HEK293 (cell line): ENCODE data around the gene TECR.
A peak's percentile ranks its signal among the peaks of the same experiment; 100 is the strongest.

Experiments
- CTCF ChIA-PET: fragments of 350-600 bp; formaldehyde crosslinking; extraction: SDS; loops from one replicate; lab custom pipeline; 2021; ENCODE audit warnings: antibody characterized with exemption; lab: Yijun Ruan, JAX
- POLR2A ChIA-PET: fragments of 300-600 bp; formaldehyde crosslinking; extraction: SDS; loops from one replicate; lab custom pipeline; 2020; ENCODE audit warnings: antibody characterized with exemption, inconsistent platforms; lab: Yijun Ruan, JAX
- H3K27ac ChIP-seq: fragments of 200-500 bp; sonication (Bioruptor generic); 2 replicates; pipeline ENCODE4 v1.5.1; 2014; ENCODE audit warnings: low read depth, low read length, control low read depth, inconsistent platforms; ENCODE audit errors: extremely low read depth
- H3K36me3 ChIP-seq, 2 experiments: fragments of 200-500 bp in 1 of 2; sonication (Bioruptor generic) in 1 of 2; 1 replicate in 1 of 2; 2 replicates in 1 of 2; pipeline ENCODE4 v1.5.1; 2014 to 2017; ENCODE audit warnings: inconsistent platforms in 2 of 2, low read length in 2 of 2; ENCODE audit not compliant: control insufficient read depth in 2 of 2, insufficient read depth in 1 of 2
- H3K4me1 ChIP-seq: fragments of 200-500 bp; sonication (Bioruptor generic); 2 replicates; pipeline ENCODE4 v1.5.1; 2014; ENCODE audit warnings: mild to moderate bottlenecking, low read length, inconsistent platforms; ENCODE audit not compliant: control insufficient read depth, insufficient read depth
- H3K4me3 ChIP-seq: 2 replicates; pipeline ENCODE4 v1.5.1; 2011; ENCODE audit warnings: low read depth, mild to moderate bottlenecking, control low read depth, low read length, moderate library complexity
- H3K9me3 ChIP-seq: fragments of 200-500 bp; sonication (Bioruptor generic); 2 replicates; pipeline ENCODE4 v1.5.1; 2014; ENCODE audit warnings: low read depth, low read length, inconsistent platforms; ENCODE audit not compliant: control insufficient read depth, insufficient read depth
- EGR2 ChIP-seq: fragments of 450-650 bp; formaldehyde crosslinking; IDR thresholded peaks from 2 replicates; pipeline ENCODE4 v1.5.1; 2016; ENCODE audit warnings: low read depth, missing biosample characterization, missing genetic modification characterization
- KLF8 ChIP-seq: fragments of 450-650 bp; formaldehyde crosslinking; IDR thresholded peaks from 2 replicates; pipeline ENCODE4 v1.5.1; 2016; ENCODE audit warnings: missing biosample characterization, missing genetic modification characterization
- REST ChIP-seq: fragments of 450-650 bp; formaldehyde crosslinking; IDR thresholded peaks from 2 replicates; pipeline ENCODE4 v1.5.1; 2016; ENCODE audit warnings: missing biosample characterization, missing genetic modification characterization
- SP7 ChIP-seq: fragments of 450-650 bp; formaldehyde crosslinking; IDR thresholded peaks from 2 replicates; pipeline ENCODE4 v1.5.1; 2016; ENCODE audit warnings: missing biosample characterization, missing genetic modification characterization
- ZBTB1 ChIP-seq: fragments of 450-650 bp; formaldehyde crosslinking; IDR thresholded peaks from 2 replicates; pipeline ENCODE4 v1.5.1; 2016; ENCODE audit warnings: missing biosample characterization, missing genetic modification characterization
- ZBTB17 ChIP-seq: fragments of 450-650 bp; formaldehyde crosslinking; IDR thresholded peaks from 2 replicates; pipeline ENCODE4 v1.5.1; 2016; ENCODE audit warnings: missing biosample characterization, missing genetic modification characterization
- ZBTB48 ChIP-seq: fragments of 450-650 bp; formaldehyde crosslinking; IDR thresholded peaks from 2 replicates; pipeline ENCODE4 v1.5.1; 2016; ENCODE audit warnings: missing biosample characterization, missing genetic modification characterization
- ZIC2 ChIP-seq: fragments of 450-650 bp; formaldehyde crosslinking; IDR thresholded peaks from 2 replicates; pipeline ENCODE4 v1.5.1; 2016; ENCODE audit warnings: missing biosample characterization, missing genetic modification characterization
- ZNF2 ChIP-seq: fragments of 450-650 bp; formaldehyde crosslinking; IDR thresholded peaks from 2 replicates; pipeline ENCODE4 v1.5.1; 2016; ENCODE audit warnings: missing biosample characterization, missing genetic modification characterization
- ZNF426 ChIP-seq: fragments of 450-650 bp; formaldehyde crosslinking; IDR thresholded peaks from 2 replicates; pipeline ENCODE4 v1.5.1; 2017; ENCODE audit warnings: missing biosample characterization, missing genetic modification characterization, mild to moderate bottlenecking, inconsistent platforms, moderate library complexity
- ZNF76 ChIP-seq: fragments of 450-650 bp; formaldehyde crosslinking; IDR thresholded peaks from 2 replicates; pipeline ENCODE4; 2016; ENCODE audit warnings: low read depth, missing biosample characterization, missing genetic modification characterization, borderline replicate concordance
- TF ChIP-seq, protein P1 (sequence below): fragments of 450-650 bp; formaldehyde crosslinking; IDR thresholded peaks from 2 replicates; pipeline ENCODE4 v1.5.1; 2016; ENCODE audit warnings: missing biosample characterization, missing genetic modification characterization
- TF ChIP-seq, protein P2 (sequence below): fragments of 450-650 bp; formaldehyde crosslinking; IDR thresholded peaks from 2 replicates; pipeline ENCODE4 v1.5.1; 2016; ENCODE audit warnings: missing biosample characterization, missing genetic modification characterization
- TF ChIP-seq, protein P3 (sequence below): fragments of 450-650 bp; formaldehyde crosslinking; IDR thresholded peaks from 2 replicates; pipeline ENCODE4 v1.5.1; 2016; ENCODE audit warnings: missing biosample characterization, missing genetic modification characterization, low read depth

The TECR gene

DNA sequence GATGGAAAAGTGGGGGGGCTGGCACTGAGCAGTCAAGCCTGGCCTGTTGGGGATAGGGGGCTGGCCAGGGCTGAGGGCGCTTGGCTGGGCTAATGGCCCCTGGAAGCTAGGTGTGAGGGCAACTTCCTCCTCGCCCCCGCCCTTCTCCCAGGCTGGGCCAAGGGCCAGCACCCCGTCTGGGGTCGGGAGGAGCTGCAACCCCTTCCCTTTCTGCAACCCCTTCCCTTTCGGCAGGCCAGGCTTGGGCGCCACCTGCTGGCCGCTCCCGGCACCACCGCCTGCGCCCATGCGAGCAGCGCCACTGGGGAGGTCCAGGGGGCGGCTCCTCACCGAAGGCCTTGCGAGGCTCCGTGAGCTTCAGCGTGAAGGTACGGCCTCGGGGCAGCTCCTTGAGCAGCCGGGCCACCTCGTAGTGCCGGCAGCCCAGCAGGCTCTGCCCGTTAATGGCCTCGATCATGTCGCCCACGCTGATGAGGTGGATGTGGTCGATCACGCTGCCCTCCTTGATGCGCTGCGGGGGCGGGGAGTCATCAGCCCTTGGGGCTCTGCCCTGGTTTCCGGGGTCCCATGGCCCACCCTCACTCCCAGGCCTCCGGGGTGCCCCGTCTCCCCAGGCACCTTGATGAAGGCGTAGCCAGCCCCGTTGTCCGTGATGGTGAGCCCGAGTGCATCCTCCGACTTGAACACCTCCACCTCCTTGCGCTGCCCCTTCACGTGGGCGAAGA is 49.3 kb upstream of the TECR start (continued):
- TF ChIP-seq ZBTB48 (tag by site-specific recombination) = peak; percentile 66
- TF ChIP-seq, protein P1, sequence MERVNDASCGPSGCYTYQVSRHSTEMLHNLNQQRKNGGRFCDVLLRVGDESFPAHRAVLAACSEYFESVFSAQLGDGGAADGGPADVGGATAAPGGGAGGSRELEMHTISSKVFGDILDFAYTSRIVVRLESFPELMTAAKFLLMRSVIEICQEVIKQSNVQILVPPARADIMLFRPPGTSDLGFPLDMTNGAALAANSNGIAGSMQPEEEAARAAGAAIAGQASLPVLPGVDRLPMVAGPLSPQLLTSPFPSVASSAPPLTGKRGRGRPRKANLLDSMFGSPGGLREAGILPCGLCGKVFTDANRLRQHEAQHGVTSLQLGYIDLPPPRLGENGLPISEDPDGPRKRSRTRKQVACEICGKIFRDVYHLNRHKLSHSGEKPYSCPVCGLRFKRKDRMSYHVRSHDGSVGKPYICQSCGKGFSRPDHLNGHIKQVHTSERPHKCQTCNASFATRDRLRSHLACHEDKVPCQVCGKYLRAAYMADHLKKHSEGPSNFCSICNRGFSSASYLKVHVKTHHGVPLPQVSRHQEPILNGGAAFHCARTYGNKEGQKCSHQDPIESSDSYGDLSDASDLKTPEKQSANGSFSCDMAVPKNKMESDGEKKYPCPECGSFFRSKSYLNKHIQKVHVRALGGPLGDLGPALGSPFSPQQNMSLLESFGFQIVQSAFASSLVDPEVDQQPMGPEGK (tag by site-specific recombination) = peak; percentile 67
- 0 out of 2 replicates have a peak, but pooled peaks have one; percentile 43 for TF ChIP-seq SP7
- 0 out of 2 replicates have a peak, but pooled peaks have one; percentile 41 for TF ChIP-seq ZNF2 (tag by site-specific recombination)
- no peak for TF ChIP-seq KLF8 (tag by site-specific recombination)
- TF ChIP-seq, protein P2, sequence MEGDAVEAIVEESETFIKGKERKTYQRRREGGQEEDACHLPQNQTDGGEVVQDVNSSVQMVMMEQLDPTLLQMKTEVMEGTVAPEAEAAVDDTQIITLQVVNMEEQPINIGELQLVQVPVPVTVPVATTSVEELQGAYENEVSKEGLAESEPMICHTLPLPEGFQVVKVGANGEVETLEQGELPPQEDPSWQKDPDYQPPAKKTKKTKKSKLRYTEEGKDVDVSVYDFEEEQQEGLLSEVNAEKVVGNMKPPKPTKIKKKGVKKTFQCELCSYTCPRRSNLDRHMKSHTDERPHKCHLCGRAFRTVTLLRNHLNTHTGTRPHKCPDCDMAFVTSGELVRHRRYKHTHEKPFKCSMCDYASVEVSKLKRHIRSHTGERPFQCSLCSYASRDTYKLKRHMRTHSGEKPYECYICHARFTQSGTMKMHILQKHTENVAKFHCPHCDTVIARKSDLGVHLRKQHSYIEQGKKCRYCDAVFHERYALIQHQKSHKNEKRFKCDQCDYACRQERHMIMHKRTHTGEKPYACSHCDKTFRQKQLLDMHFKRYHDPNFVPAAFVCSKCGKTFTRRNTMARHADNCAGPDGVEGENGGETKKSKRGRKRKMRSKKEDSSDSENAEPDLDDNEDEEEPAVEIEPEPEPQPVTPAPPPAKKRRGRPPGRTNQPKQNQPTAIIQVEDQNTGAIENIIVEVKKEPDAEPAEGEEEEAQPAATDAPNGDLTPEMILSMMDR = peak; percentile 96
- no peak for TF ChIP-seq ZNF426
- TF ChIP-seq, all 188 proteins: peak for 20

DNA sequence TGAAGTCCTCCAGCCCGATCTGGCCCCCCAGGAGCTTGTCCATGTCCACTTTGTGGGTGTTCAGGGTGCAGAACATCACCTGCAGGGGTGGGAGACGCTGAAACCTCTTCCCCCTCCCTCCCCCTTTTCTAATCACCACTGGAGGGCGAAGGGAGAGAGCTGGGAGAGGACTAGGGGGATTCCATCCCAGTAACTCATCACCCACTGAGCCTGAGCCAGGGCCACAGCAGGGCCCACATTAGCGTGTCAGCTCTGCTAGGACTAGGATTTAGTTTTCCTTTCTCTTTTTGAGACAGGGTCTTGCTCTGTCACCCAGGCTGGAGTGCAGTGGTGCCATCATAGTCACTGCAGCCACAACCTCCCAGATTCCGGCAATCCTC is 48.7 kb upstream of the TECR start:
- Histone ChIP-seq H3K4me1 (no peaks in the 10 kb centered on the region; the same call in 1 of the 2 replicates), H3K36me3 (peaks cover 4 to 40% of the 10 kb centered on the region in 2 experiments; a peak in 2 of 3 replicates), H3K4me3 (no peak overlapping the region), H3K9me3 (no peaks in the 10 kb centered on the region), H3K27ac (no peak overlapping the region)
- POLR2A ChIA-PET = interaction anchor here (1.0 kb wide), 1 partner anchor 37 kb away, joined by 3 read pairs; the partner anchor contains the start of gene DNAJB1
- TF ChIP-seq EGR2 = 0 out of 2 replicates have a peak, but pooled peaks have one; percentile 11
- no peak for TF ChIP-seq ZBTB1 (tag by site-specific recombination)
- CTCF ChIA-PET = interaction anchor here (0.6 to 3.2 kb wide), 25 partner anchors 8 to 344 kb away, joined by 3 to 23 read pairs (median 3); partner anchors contain the start of genes ASF1B, DDX39A and GIPC1

- H3K4me3 ChIP-seq = no peak overlapping the region
- ChIA-PET POLR2A (interaction anchor here (1.6 kb wide), 1 partner anchor 36 kb away, joined by 4 read pairs; the partner anchor contains the start of gene DNAJB1), CTCF (interaction anchor here (0.7 to 2.4 kb wide), 4 partner anchors 10 to 433 kb away, joined by 3 to 9 read pairs (median 6); no protein-coding TSS in a partner anchor)
- TF ChIP-seq, protein P3, sequence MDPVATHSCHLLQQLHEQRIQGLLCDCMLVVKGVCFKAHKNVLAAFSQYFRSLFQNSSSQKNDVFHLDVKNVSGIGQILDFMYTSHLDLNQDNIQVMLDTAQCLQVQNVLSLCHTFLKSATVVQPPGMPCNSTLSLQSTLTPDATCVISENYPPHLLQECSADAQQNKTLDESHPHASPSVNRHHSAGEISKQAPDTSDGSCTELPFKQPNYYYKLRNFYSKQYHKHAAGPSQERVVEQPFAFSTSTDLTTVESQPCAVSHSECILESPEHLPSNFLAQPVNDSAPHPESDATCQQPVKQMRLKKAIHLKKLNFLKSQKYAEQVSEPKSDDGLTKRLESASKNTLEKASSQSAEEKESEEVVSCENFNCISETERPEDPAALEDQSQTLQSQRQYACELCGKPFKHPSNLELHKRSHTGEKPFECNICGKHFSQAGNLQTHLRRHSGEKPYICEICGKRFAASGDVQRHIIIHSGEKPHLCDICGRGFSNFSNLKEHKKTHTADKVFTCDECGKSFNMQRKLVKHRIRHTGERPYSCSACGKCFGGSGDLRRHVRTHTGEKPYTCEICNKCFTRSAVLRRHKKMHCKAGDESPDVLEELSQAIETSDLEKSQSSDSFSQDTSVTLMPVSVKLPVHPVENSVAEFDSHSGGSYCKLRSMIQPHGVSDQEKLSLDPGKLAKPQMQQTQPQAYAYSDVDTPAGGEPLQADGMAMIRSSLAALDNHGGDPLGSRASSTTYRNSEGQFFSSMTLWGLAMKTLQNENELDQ = no peak
- TF ChIP-seq ZIC2 (tag by site-specific recombination) (peak; percentile 14; the same call in 1 of the 2 replicates), ZNF76 (tag by site-specific recombination) (peak; percentile 90), ZBTB17 (tag by site-specific recombination) (peak; percentile 51; the same call in 1 of the 2 replicates), REST (tag by site-specific recombination) (no peak)
- TF ChIP-seq, all 188 proteins: peak for 3
- Histone ChIP-seq H3K4me1 (no peaks in the 10 kb centered on the region; the same call in 1 of the 2 replicates), H3K27ac (0 out of 2 replicates have a peak overlapping the region, but pooled peaks have one; percentile 9), H3K36me3 (peaks cover 4 to 45% of the 10 kb centered on the region in 2 experiments; a peak in 2 of 3 replicates), H3K9me3 (no peaks in the 10 kb centered on the region)
These were observed 47.0 kb upstream of the TECR start for GRCh38 chr19:14482172-14482941.
